ENCODE data around the gene MGAT4B. TPM values are rescaled to one million over a fixed set of nuclear protein-coding genes. Genes with fewer than 3 reads are reported as not detected.
"Not testable (repeated sequence)": the region's sequence is repeated elsewhere in the genome, so short reads cannot be mapped to it uniquely, and the experiment has no call there.

Gene MGAT4B
- total RNA-seq, 1 donor from 2014 or later = 207 TPM

DNA sequence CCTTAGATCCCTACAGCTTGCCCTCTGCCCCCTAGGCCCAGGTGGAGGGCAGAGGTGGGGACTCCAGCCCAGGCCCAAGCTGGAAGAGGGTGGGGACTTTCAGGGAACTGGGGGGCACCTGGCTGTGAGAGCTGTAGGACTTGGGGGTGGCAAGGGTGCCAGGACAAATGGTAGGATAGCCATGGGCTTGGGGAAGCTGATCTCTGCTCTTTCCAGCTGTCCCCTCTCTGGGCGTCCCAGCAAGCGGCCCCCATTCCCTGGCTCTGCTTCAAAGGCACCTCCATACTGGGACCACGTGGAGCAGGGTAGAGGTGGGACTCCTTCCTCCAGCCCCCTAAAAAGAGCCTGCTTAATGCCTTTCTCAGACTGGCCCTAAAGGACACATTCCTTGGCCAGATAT lies 12.5 kb downstream of the MGAT4B start:
- Histone ChIP-seq H3K36me3 (peaks cover 14 to 21% of the 10 kb centered on the region in 2 donors), H3K27me3 (no peaks in the 10 kb centered on the region), H3K27ac (peak overlapping the region; percentile 75 to 76), H3K9me3 (no peaks in the 10 kb centered on the region), H3K4me1 (peaks cover 12 to 29% of the 10 kb centered on the region in 2 donors), H3K4me3 (peak overlapping the region in 1 of 2 donors; percentile 75)
- intact Hi-C loops (cut with DNase I) = no loop called here
- DNase-seq (ENCODE audit: low spot score in 2 of 2) = no peak
- TF ChIP-seq CTCF (IDR thresholded peaks at IDR 0.05) = no peak

DNA sequence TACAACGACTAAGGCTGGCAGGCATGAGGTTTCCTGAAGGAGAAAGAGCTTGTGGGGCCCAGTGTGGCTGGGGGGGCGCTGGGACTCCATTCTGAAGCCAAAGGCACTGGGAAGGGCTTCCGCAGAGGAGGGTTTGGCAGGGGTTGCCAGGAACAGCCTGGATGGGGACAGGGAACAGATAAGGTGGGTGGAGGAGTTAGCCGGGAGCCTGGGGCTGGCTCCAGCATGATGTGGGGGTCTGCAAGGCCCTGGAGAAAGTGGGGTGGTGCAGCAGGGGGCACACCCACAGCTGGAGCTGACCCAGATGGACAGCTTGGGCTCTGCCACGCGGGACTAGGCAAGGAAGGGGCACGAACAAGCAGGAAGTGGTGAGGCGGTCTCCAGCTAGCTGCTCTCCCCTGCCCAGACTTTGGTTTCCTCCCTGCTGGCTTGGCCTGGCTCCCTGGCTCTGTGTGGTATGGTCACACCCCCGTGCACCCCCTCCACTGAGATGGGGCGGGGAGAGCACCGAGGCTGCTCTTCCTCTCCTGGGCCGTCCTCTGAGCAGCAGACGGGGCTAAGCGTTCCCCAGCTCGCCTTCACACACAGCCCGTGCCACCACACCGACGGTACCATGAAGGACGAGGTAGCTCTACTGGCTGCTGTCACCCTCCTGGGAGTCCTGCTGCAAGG lies 13.1 kb downstream of the MGAT4B start, which contains the start of gene LTC4S:
Gene LTC4S (plus strand): TSS at position 519 of the 672 bp plus-strand sequence. CDS start 95 bp downstream, at position 614.
- peaks cover 12 to 29% of the 10 kb centered on the region in 2 donors for H3K4me1 ChIP-seq
- peaks cover 8 to 15% of the 10 kb centered on the region in 2 donors for H3K36me3 ChIP-seq
- DNase-seq (ENCODE audit: low spot score in 2 of 2) = peak; percentile 63 to 89

GRCh38 chr5:179792612-179793467 lies 13.8 kb downstream of the MGAT4B start:
- TF ChIP-seq CTCF (IDR thresholded peaks at IDR 0.05) = no peak
- Histone ChIP-seq H3K36me3 (peaks cover 2 to 7% of the 10 kb centered on the region in 2 donors), H3K9me3 (no peaks in the 10 kb centered on the region), H3K27me3 (no peaks in the 10 kb centered on the region), H3K4me3 (no peak overlapping the region), H3K27ac (peak overlapping the region; percentile 75 to 76), H3K4me1 (peaks cover 12 to 29% of the 10 kb centered on the region in 2 donors)
- no peak for DNase-seq (ENCODE audit: low spot score in 2 of 2)
- intact Hi-C loops (cut with DNase I) = no loop called here

More for the DNA sequence above, 13.1 kb downstream of the MGAT4B start, which contains the start of gene LTC4S:
- intact Hi-C loops (cut with DNase I) = no loop called here
- Histone ChIP-seq H3K4me3 (peak within 1 kb of the TSS in 1 of 2 donors; percentile 75), H3K9me3 (no peaks in the 10 kb centered on the region), H3K27ac (peak within 1 kb of the TSS; percentile 75 to 76), H3K27me3 (no peaks in the 10 kb centered on the region)
- TF ChIP-seq CTCF (IDR thresholded peaks at IDR 0.05) = no peak

- TF ChIP-seq CTCF (IDR thresholded peaks at IDR 0.05) = no peak
- Histone ChIP-seq H3K27me3 (no peaks in the 10 kb centered on the region), H3K4me3 (no peak overlapping the region), H3K27ac (peak overlapping the region; percentile 75 to 76), H3K36me3 (no peaks in the 10 kb centered on the region), H3K9me3 (no peaks in the 10 kb centered on the region), H3K4me1 (peaks cover 12 to 29% of the 10 kb centered on the region in 2 donors)
- intact Hi-C loops (cut with DNase I) = no loop called here
- no peak for DNase-seq (ENCODE audit: low spot score in 2 of 2)
Measured at GRCh38 chr5:179791881-179792611, 14.6 kb downstream of the MGAT4B start.

DNA sequence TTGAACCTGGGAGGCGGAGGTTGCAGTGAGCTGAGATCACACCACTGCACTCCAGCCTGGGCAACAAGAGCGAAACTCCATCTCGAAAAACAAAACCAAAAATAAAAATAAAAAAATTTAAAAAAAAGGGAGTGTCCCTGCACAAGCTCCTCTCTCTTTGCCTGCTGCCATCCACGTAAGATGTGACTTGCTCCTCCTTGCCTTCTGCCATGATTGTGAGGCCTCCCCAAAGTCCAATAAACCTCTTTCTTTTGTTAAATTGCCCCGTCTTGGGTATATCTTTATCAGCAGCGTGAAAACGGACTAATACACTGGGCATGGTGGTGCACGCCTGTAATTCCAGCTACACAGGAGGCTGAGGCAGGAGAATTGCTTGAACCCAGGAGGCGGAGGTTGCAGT lies 17.4 kb downstream of the MGAT4B start:
- peaks cover 0 to 15% of the 10 kb centered on the region in 2 donors for H3K4me1 ChIP-seq
- H3K27me3 ChIP-seq; H3K4me3 ChIP-seq; H3K36me3 ChIP-seq; H3K9me3 ChIP-seq; intact Hi-C loops (cut with DNase I); DNase-seq (ENCODE audit: low spot score in 2 of 2); H3K27ac ChIP-seq: not testable (repeated sequence)
